ENCODE data around the gene POLR2E. TPM values are rescaled to one million over a fixed set of nuclear protein-coding genes. Genes with fewer than 3 reads are reported as not detected.

Gene POLR2E
- total RNA-seq, 4 donors from 2014 or later: 74.3 to 107 (median 96.9) TPM

DNA sequence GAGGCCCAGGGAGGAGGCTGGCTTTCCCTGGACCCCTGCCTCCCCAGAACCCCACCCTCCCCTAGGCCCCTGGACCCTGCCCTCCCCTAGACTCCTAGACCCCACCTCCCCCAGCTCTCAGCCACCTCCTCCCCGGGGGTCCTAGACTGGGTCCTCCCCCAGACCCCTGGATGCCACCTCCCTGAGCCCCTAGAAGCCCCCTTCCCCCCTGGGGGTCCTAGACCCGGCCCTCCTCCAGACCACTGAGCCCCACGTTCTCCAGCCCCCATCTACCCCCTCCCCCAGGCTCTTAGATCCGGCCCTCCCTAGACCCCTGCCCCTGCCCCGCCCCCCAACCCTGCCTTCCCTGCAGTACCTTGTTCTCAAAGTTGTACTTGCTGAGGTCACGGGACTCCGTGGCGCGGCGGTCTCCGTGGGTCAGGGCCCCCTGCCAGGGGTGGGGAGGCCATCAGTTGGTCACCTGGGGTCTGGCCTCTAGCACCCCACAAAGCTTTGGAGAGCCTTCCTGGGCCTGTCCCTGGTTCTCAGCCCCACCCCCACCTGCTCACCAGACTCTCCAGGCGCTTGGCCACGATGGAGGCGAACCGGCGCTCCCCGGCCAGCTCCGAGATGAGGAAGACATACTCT is 16.6 kb upstream of the POLR2E start:
- peaks cover 0 to 32% (median 14%) of the 10 kb centered on the region in 4 donors for H3K4me1 ChIP-seq
- no peaks in the 10 kb centered on the region for H3K9me3 ChIP-seq
- no peaks in the 10 kb centered on the region for H3K27me3 ChIP-seq
- no peak for TF ChIP-seq POLR2A (IDR thresholded peaks at IDR 0.05)
- TF ChIP-seq, protein P1, sequence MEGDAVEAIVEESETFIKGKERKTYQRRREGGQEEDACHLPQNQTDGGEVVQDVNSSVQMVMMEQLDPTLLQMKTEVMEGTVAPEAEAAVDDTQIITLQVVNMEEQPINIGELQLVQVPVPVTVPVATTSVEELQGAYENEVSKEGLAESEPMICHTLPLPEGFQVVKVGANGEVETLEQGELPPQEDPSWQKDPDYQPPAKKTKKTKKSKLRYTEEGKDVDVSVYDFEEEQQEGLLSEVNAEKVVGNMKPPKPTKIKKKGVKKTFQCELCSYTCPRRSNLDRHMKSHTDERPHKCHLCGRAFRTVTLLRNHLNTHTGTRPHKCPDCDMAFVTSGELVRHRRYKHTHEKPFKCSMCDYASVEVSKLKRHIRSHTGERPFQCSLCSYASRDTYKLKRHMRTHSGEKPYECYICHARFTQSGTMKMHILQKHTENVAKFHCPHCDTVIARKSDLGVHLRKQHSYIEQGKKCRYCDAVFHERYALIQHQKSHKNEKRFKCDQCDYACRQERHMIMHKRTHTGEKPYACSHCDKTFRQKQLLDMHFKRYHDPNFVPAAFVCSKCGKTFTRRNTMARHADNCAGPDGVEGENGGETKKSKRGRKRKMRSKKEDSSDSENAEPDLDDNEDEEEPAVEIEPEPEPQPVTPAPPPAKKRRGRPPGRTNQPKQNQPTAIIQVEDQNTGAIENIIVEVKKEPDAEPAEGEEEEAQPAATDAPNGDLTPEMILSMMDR (IDR thresholded peaks at IDR 0.05): no peak
- no peak for DNase-seq
- H3K4me3 ChIP-seq: no peak overlapping the region
- H3K36me3 ChIP-seq: peaks cover 0 to 87% (median 0%) of the 10 kb centered on the region in 3 donors
- H3K27ac ChIP-seq: peak overlapping the region in 3 of 4 donors; percentile 36 to 71 (median 41)

- Histone ChIP-seq H3K27me3 (no peaks in the 10 kb centered on the region), H3K27ac (no peak overlapping the region), H3K4me1 (peaks cover 0 to 39% (median 15%) of the 10 kb centered on the region in 4 donors), H3K9me3 (no peaks in the 10 kb centered on the region), H3K4me3 (no peak overlapping the region), H3K36me3 (peaks cover 0 to 87% (median 0%) of the 10 kb centered on the region in 3 donors)
- no peak for DNase-seq
- TF ChIP-seq, protein P1 (IDR thresholded peaks at IDR 0.05): no peak
- no peak for TF ChIP-seq POLR2A (IDR thresholded peaks at IDR 0.05)
These were observed 15.8 kb upstream of the POLR2E start for GRCh38 chr19:1110809-1111640.

GRCh38 chr19:1109697-1110671 is 14.8 kb upstream of the POLR2E start:
- H3K27ac ChIP-seq: no peak overlapping the region
- no peak for DNase-seq
- H3K4me3 ChIP-seq: no peak overlapping the region
- no peaks in the 10 kb centered on the region for H3K9me3 ChIP-seq
- no peaks in the 10 kb centered on the region for H3K27me3 ChIP-seq
- H3K36me3 ChIP-seq: peaks cover 0 to 86% (median 0%) of the 10 kb centered on the region in 3 donors
- peaks cover 0 to 50% (median 20%) of the 10 kb centered on the region in 4 donors for H3K4me1 ChIP-seq
- TF ChIP-seq POLR2A (IDR thresholded peaks at IDR 0.05): no peak
- TF ChIP-seq, protein P1 (IDR thresholded peaks at IDR 0.05): no peak

DNA sequence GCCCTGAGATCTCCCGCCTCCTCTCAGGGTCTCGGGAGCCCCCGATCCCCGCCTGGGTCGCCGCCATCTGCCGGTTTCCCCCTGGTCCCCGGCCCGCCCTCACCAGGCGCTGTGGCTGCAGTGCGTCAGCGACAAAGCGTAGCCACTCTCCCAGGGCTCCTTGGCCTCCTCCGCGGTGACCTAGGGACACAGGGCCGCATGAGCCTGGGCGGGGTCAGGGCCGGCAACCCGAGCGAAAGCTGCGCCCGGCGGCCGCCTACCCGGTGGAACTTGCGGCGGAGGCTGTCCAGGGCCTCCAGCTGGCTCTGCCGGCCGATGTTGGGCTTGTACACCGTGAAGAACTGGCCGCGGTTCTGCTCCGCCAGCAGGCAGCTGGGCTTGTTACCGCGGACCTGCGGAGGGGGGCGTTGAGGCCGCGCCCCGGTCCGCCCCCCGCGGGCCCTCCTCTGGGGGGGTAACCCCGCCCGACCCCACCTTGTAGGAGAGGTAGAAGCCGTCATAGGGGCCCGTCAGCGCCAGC is 13.9 kb upstream of the POLR2E start:
- Histone ChIP-seq H3K4me3 (no peak overlapping the region), H3K9me3 (no peaks in the 10 kb centered on the region), H3K4me1 (peaks cover 0 to 47% (median 21%) of the 10 kb centered on the region in 4 donors), H3K36me3 (peaks cover 0 to 77% (median 0%) of the 10 kb centered on the region in 3 donors), H3K27me3 (no peaks in the 10 kb centered on the region), H3K27ac (no peak overlapping the region)
- TF ChIP-seq, protein P1 (IDR thresholded peaks at IDR 0.05): no peak
- TF ChIP-seq POLR2A (IDR thresholded peaks at IDR 0.05): no peak
- DNase-seq: no peak
